Measurements from ENCODE around the gene GSC2. TPM values are rescaled to one million over a fixed set of nuclear protein-coding genes. Genes with fewer than 3 reads are reported as not detected.

The GSC2 gene
- total and polyA plus RNA-seq, 2 of the 8 experiments (the other 6 are each of a cell fraction or from before 2014, with no cell fraction given) = 0.17 to 0.48 TPM

- FAIRE-seq = no peak
- Histone ChIP-seq H3K4ac (replicated peaks; ENCODE audit: insufficient read length, low read depth, low read length) (no peak overlapping the region), H4K8ac (ENCODE audit: extremely low read depth, insufficient read depth, low read length) (no peak overlapping the region), H3K23ac (ENCODE audit: insufficient read length) (no peak overlapping the region), H3K4me3 (ENCODE audit: extremely low read depth in 1 of 4, insufficient read depth in 2 of 4, low read depth in 3 of 4, low read length in 4 of 4) (no peak overlapping the region), H4K5ac (ENCODE audit: insufficient read length, low read depth, low read length) (no peak overlapping the region), H3K79me1 (ENCODE audit: low read depth, low read length) (no peaks in the 10 kb centered on the region; the same call in 1 of the 2 replicates), H2BK15ac (ENCODE audit: low read length) (no peak overlapping the region), H2BK120ac (replicated peaks; ENCODE audit: low read depth, low read length) (no peak overlapping the region), H4K91ac (replicated peaks; ENCODE audit: insufficient read length, low read length) (no peak overlapping the region), H2BK5ac (ENCODE audit: low read depth, low read length) (no peak overlapping the region), H2BK20ac (ENCODE audit: low read length) (no peak overlapping the region), H3K56ac (replicated peaks; ENCODE audit: insufficient read length, low read depth, low read length) (no peak overlapping the region), H2AK5ac (ENCODE audit: low read depth, low read length) (no peak overlapping the region), H4K20me1 (replicated peaks in 1 of 2; ENCODE audit: control insufficient read depth in 1 of 2, insufficient read depth in 2 of 2, low read length in 2 of 2) (peaks cover 2 to 3% of the 10 kb centered on the region in 2 experiments), H2BK12ac (ENCODE audit: low read depth, low read length) (no peak overlapping the region), H3K79me2 (ENCODE audit: control insufficient read depth in 1 of 2, insufficient read depth in 2 of 2, low read length in 2 of 2) (peaks cover 0 to 10% of the 10 kb centered on the region in 2 experiments; a peak in 2 of 4 replicates), H3K27me3 (replicated peaks in 1 of 4; ENCODE audit: control insufficient read depth in 3 of 4, extremely low read depth in 1 of 4, insufficient read depth in 3 of 4, low read length in 3 of 4) (peaks cover 1 to 13% (median 7%) of the 10 kb centered on the region in 4 experiments; a peak in 6 of 7 replicates), H3K9ac (replicated peaks in 1 of 4; ENCODE audit: extremely low read depth in 1 of 4, low read depth in 3 of 4, low read length in 3 of 4) (no peak overlapping the region), H3K9me3 (ENCODE audit: insufficient read depth in 2 of 2, low read depth in 1 of 2, low read length in 1 of 2) (no peaks in the 10 kb centered on the region), H3K4me2 (ENCODE audit: insufficient read depth in 1 of 2, low read depth in 2 of 2, low read length in 2 of 2) (no peak overlapping the region), H3K23me2 (ENCODE audit: low read depth, low read length) (peaks cover 5% of the 10 kb centered on the region; the same call in 1 of the 2 replicates), H3K4me1 (replicated peaks in 1 of 4; ENCODE audit: control insufficient read depth in 3 of 4, insufficient read depth in 4 of 4, low read length in 3 of 4) (peaks cover 0 to 10% (median 3%) of the 10 kb centered on the region in 4 experiments; a peak in 5 of 7 replicates), H3K27ac (ENCODE audit: low read depth, low read length) (no peak overlapping the region), H3K36me3 (ENCODE audit: control insufficient read depth in 2 of 4, insufficient read depth in 4 of 4, low read length in 3 of 4) (peaks cover 8 to 27% (median 23%) of the 10 kb centered on the region in 4 experiments; a peak in 6 of 8 replicates), H3K14ac (ENCODE audit: insufficient read length) (no peak overlapping the region), H3K18ac (ENCODE audit: extremely low read depth, low read length) (no peak overlapping the region), H2AFZ (ENCODE audit: low read length) (no peak overlapping the region)
- DNase-seq (ENCODE audit: low read depth in 1 of 2, low spot score in 2 of 2) = no peak
- POLR2A ChIA-PET (ENCODE audit: partially characterized antibody) = interaction anchor here (1.4 to 3.4 kb wide), 2 partner anchors 9 to 20 kb away, joined by 4 to 24 read pairs; partner anchors contain the start of genes DGCR2 and TSSK2
- 97% methylated on average over 8 of the region's 9 CpGs; no CpG with 5 or more reads in 1 of the 2 experiments for WGBS, 2 experiments (ENCODE audit: extremely low coverage in 1 of 2, insufficient coverage in 1 of 2, insufficient read length in 1 of 2, insufficient replicate concordance in 2 of 2, low coverage in 1 of 2, low lambda C conversion rate in 2 of 2, missing lambda C conversion rate in 1 of 2)
- CTCF ChIA-PET (ENCODE audit: partially characterized antibody) = interaction anchor here (1.2 to 1.3 kb wide), 2 partner anchors 10 to 16 kb away, joined by 3 to 4 read pairs; partner anchors contain the start of gene TSSK2
- TF ChIP-seq E2F6 (IDR thresholded peaks at IDR 0.05) (no peak), EP300 (IDR thresholded peaks at IDR 0.05; ENCODE audit: borderline replicate concordance in 1 of 2, low read depth in 2 of 2, low read length in 2 of 2) (no peak), SIN3A (conservative IDR thresholded peaks at IDR 0.05 in 1 of 2, IDR thresholded peaks at IDR 0.05 in 1 of 2; ENCODE audit: low read depth in 1 of 2, low read length in 2 of 2) (no peak), GABPA (IDR thresholded peaks at IDR 0.05; ENCODE audit: borderline replicate concordance, insufficient read depth, low read length) (no peak), SP4 (IDR thresholded peaks at IDR 0.05; ENCODE audit: low read length) (no peak)
These were observed 7.7 kb downstream of the GSC2 start for GRCh38 chr22:19142394-19142793.

All from H1 (cell line).